Measurements from ENCODE around the gene KCNQ5.

DNA sequence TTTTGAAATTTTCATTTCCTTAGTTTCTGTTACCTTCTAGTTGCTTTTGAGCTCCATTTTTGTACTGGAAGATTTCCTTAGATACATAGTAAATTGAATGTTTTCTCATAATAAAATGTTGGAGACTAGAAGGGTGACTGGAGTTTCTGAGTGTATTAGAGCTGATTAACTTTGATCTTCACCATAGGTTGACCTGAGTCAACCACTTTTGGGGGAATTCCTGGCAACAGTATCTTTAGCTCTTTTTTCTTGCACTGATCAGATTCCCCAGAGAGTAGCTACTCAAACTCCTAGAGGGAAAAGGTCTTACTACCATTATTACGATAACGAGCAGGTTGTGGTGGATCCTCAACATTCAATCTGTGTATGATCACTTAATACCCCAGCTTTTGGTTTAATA, 530.7 kb downstream of the KCNQ5 start:
- no peak for TF ChIP-seq USF2 (CRISPR knock-in tag; IDR thresholded peaks at IDR 0.05)
- no peak for TF ChIP-seq CTCF (IDR thresholded peaks at IDR 0.05)
- no peak for TF ChIP-seq AR (CRISPR knock-in tag; IDR thresholded peaks at IDR 0.05)
- no peak for TF ChIP-seq JUN (CRISPR knock-in tag; IDR thresholded peaks at IDR 0.05)
- no peak for TF ChIP-seq NR2C2 (CRISPR knock-in tag; IDR thresholded peaks at IDR 0.05)

Data from WTC11 (cell line).